HEK293 (cell line): Measurements from ENCODE around the gene FBN2.

Experiments
- CTCF ChIA-PET: fragments of 350-600 bp; formaldehyde crosslinking; extraction: SDS; loops from one replicate; lab custom pipeline; 2021; ENCODE audit warnings: antibody characterized with exemption; lab: Yijun Ruan, JAX
- POLR2A ChIA-PET: fragments of 300-600 bp; formaldehyde crosslinking; extraction: SDS; loops from one replicate; lab custom pipeline; 2020; ENCODE audit warnings: antibody characterized with exemption, inconsistent platforms; lab: Yijun Ruan, JAX
- H3K27ac ChIP-seq: fragments of 200-500 bp; sonication (Bioruptor generic); 2 replicates; pipeline ENCODE4 v1.5.1; 2014; ENCODE audit warnings: low read depth, low read length, control low read depth, inconsistent platforms; ENCODE audit errors: extremely low read depth
- H3K36me3 ChIP-seq, 2 experiments: fragments of 200-500 bp in 1 of 2; sonication (Bioruptor generic) in 1 of 2; 1 replicate in 1 of 2; 2 replicates in 1 of 2; pipeline ENCODE4 v1.5.1; 2014 to 2017; ENCODE audit warnings: inconsistent platforms in 2 of 2, low read length in 2 of 2; ENCODE audit not compliant: control insufficient read depth in 2 of 2, insufficient read depth in 1 of 2
- H3K4me1 ChIP-seq: fragments of 200-500 bp; sonication (Bioruptor generic); 2 replicates; pipeline ENCODE4 v1.5.1; 2014; ENCODE audit warnings: mild to moderate bottlenecking, low read length, inconsistent platforms; ENCODE audit not compliant: control insufficient read depth, insufficient read depth
- H3K4me3 ChIP-seq: 2 replicates; pipeline ENCODE4 v1.5.1; 2011; ENCODE audit warnings: low read depth, mild to moderate bottlenecking, control low read depth, low read length, moderate library complexity
- H3K9me3 ChIP-seq: fragments of 200-500 bp; sonication (Bioruptor generic); 2 replicates; pipeline ENCODE4 v1.5.1; 2014; ENCODE audit warnings: low read depth, low read length, inconsistent platforms; ENCODE audit not compliant: control insufficient read depth, insufficient read depth
- GLI2 ChIP-seq: fragments of 450-650 bp; formaldehyde crosslinking; IDR thresholded peaks from 2 replicates; pipeline ENCODE4; 2017; ENCODE audit warnings: missing biosample characterization, missing genetic modification characterization, low read depth, borderline replicate concordance
- KLF7 ChIP-seq: fragments of 450-650 bp; formaldehyde crosslinking; IDR thresholded peaks from 2 replicates; pipeline ENCODE4 v1.5.1; 2016; ENCODE audit warnings: missing biosample characterization, missing genetic modification characterization, borderline replicate concordance
- WT1 ChIP-seq: fragments of 450-650 bp; formaldehyde crosslinking; IDR thresholded peaks from 2 replicates; pipeline ENCODE4 v1.5.1; 2016; ENCODE audit warnings: missing biosample characterization, missing genetic modification characterization
- ZBTB17 ChIP-seq: fragments of 450-650 bp; formaldehyde crosslinking; IDR thresholded peaks from 2 replicates; pipeline ENCODE4 v1.5.1; 2016; ENCODE audit warnings: missing biosample characterization, missing genetic modification characterization
- ZFP37 ChIP-seq: fragments of 450-650 bp; formaldehyde crosslinking; IDR thresholded peaks from 2 replicates; pipeline ENCODE4 v1.5.1; 2016; ENCODE audit warnings: missing biosample characterization, missing genetic modification characterization
- ZFP41 ChIP-seq: fragments of 450-650 bp; formaldehyde crosslinking; IDR thresholded peaks from 2 replicates; pipeline ENCODE4 v1.5.1; 2016; ENCODE audit warnings: missing biosample characterization, missing genetic modification characterization, borderline replicate concordance
- ZNF510 ChIP-seq: fragments of 450-650 bp; formaldehyde crosslinking; IDR thresholded peaks from 2 replicates; pipeline ENCODE4 v1.5.1; 2018; ENCODE audit warnings: mild to moderate bottlenecking, missing genetic modification characterization, missing biosample characterization; ENCODE audit not compliant: insufficient replicate concordance
- ZNF529 ChIP-seq: fragments of 450-650 bp; formaldehyde crosslinking; IDR thresholded peaks from 2 replicates; pipeline ENCODE4 v1.5.1; 2017; ENCODE audit warnings: missing genetic modification characterization, missing biosample characterization; ENCODE audit not compliant: insufficient replicate concordance
- ZNF548 ChIP-seq: fragments of 450-650 bp; formaldehyde crosslinking; IDR thresholded peaks from 2 replicates; pipeline ENCODE4 v1.5.1; 2016; ENCODE audit warnings: missing biosample characterization, missing genetic modification characterization
- ZNF623 ChIP-seq: fragments of 450-650 bp; formaldehyde crosslinking; IDR thresholded peaks from 2 replicates; pipeline ENCODE4 v1.5.1; 2016; ENCODE audit warnings: missing biosample characterization, missing genetic modification characterization
- ZNF626 ChIP-seq: fragments of 450-650 bp; sonication (Bioruptor Pico); formaldehyde crosslinking; IDR thresholded peaks from 2 replicates; pipeline ENCODE4 v1.5.1; 2018; ENCODE audit warnings: missing biosample characterization, missing genetic modification characterization, inconsistent platforms
- ZSCAN16 ChIP-seq: fragments of 450-650 bp; formaldehyde crosslinking; IDR thresholded peaks from 2 replicates; pipeline ENCODE4 v1.5.1; 2016; ENCODE audit warnings: missing biosample characterization, missing genetic modification characterization
- ZSCAN30 ChIP-seq: fragments of 450-650 bp; IDR thresholded peaks from 2 replicates; pipeline ENCODE4 v1.5.1; 2018; ENCODE audit warnings: missing biosample characterization, mild to moderate bottlenecking, missing genetic modification characterization, moderate library complexity
- TF ChIP-seq, protein P1 (sequence below): fragments of 450-650 bp; formaldehyde crosslinking; IDR thresholded peaks from 2 replicates; pipeline ENCODE4 v1.5.1; 2016; ENCODE audit warnings: missing biosample characterization, missing genetic modification characterization
- TF ChIP-seq, protein P2 (sequence below): fragments of 450-650 bp; formaldehyde crosslinking; IDR thresholded peaks from 2 replicates; pipeline ENCODE4 v1.5.1; 2016; ENCODE audit warnings: missing biosample characterization, missing genetic modification characterization, low read depth
- TF ChIP-seq, protein P3 (sequence below): fragments of 450-650 bp; formaldehyde crosslinking; IDR thresholded peaks from 2 replicates; pipeline ENCODE4 v1.5.1; 2017; ENCODE audit warnings: missing biosample characterization, missing genetic modification characterization
- TF ChIP-seq, protein P4 (sequence below): fragments of 450-650 bp; formaldehyde crosslinking; IDR thresholded peaks from 2 replicates; pipeline ENCODE4 v1.5.1; 2016; ENCODE audit warnings: missing biosample characterization, missing genetic modification characterization, low read depth
- TF ChIP-seq, protein P5 (sequence below): fragments of 450-650 bp; formaldehyde crosslinking; IDR thresholded peaks from 2 replicates; pipeline ENCODE4 v1.5.1; 2017; ENCODE audit warnings: missing biosample characterization, mild to moderate bottlenecking, missing genetic modification characterization, moderate library complexity
- TF ChIP-seq, protein P6 (sequence below): fragments of 450-650 bp; formaldehyde crosslinking; IDR thresholded peaks from 2 replicates; pipeline ENCODE4 v1.5.1; 2016; ENCODE audit warnings: missing biosample characterization, missing genetic modification characterization
- TF ChIP-seq, protein P7 (sequence below): fragments of 450-650 bp; formaldehyde crosslinking; IDR thresholded peaks from 2 replicates; pipeline ENCODE4 v1.5.1; 2016; ENCODE audit warnings: missing biosample characterization, missing genetic modification characterization
- TF ChIP-seq, protein P8 (sequence below): fragments of 450-650 bp; formaldehyde crosslinking; IDR thresholded peaks from 2 replicates; pipeline ENCODE4 v1.5.1; 2016; ENCODE audit warnings: missing biosample characterization, missing genetic modification characterization

FBN2 gene

DNA sequence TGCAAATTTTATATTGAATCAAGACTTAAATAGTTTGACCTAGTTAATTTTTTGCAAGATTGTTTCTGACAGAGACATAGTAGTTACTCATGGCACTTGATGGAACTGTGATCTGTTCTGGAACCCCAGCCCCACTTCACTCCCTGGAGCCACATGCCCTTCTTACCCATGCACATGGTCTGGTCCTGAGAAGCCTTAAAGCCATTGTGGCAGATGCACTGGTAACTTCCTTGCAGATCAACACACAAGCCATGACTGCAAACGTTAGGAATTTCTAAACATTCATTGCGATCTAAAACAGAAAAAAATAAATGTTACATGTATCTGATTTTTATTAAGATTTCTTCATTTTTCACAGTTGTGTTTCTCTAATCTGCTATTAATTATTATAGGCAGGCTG, 233.3 kb downstream of the FBN2 start:
- Histone ChIP-seq H3K36me3 (peaks cover 64 to 75% of the 10 kb centered on the region in 2 experiments), H3K9me3 (no peaks in the 10 kb centered on the region), H3K4me3 (no peak overlapping the region)
- POLR2A ChIA-PET, result no interaction called here
- CTCF ChIA-PET, result interaction anchor here (0.7 kb wide), 1 partner anchor 101 kb away, joined by 3 read pairs; no protein-coding TSS in a partner anchor
- TF ChIP-seq, protein P1, sequence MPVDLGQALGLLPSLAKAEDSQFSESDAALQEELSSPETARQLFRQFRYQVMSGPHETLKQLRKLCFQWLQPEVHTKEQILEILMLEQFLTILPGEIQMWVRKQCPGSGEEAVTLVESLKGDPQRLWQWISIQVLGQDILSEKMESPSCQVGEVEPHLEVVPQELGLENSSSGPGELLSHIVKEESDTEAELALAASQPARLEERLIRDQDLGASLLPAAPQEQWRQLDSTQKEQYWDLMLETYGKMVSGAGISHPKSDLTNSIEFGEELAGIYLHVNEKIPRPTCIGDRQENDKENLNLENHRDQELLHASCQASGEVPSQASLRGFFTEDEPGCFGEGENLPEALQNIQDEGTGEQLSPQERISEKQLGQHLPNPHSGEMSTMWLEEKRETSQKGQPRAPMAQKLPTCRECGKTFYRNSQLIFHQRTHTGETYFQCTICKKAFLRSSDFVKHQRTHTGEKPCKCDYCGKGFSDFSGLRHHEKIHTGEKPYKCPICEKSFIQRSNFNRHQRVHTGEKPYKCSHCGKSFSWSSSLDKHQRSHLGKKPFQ (tag by site-specific recombination), result no peak
- TF ChIP-seq, protein P2, sequence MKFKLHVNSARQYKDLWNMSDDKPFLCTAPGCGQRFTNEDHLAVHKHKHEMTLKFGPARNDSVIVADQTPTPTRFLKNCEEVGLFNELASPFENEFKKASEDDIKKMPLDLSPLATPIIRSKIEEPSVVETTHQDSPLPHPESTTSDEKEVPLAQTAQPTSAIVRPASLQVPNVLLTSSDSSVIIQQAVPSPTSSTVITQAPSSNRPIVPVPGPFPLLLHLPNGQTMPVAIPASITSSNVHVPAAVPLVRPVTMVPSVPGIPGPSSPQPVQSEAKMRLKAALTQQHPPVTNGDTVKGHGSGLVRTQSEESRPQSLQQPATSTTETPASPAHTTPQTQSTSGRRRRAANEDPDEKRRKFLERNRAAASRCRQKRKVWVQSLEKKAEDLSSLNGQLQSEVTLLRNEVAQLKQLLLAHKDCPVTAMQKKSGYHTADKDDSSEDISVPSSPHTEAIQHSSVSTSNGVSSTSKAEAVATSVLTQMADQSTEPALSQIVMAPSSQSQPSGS (tag by site-specific recombination), result no peak
- TF ChIP-seq GLI2, result no peak
- no peak for TF ChIP-seq ZSCAN30
- TF ChIP-seq ZNF529 (tag by site-specific recombination), result no peak
- no peak for TF ChIP-seq KLF7 (tag by site-specific recombination)
- TF ChIP-seq, protein P3, sequence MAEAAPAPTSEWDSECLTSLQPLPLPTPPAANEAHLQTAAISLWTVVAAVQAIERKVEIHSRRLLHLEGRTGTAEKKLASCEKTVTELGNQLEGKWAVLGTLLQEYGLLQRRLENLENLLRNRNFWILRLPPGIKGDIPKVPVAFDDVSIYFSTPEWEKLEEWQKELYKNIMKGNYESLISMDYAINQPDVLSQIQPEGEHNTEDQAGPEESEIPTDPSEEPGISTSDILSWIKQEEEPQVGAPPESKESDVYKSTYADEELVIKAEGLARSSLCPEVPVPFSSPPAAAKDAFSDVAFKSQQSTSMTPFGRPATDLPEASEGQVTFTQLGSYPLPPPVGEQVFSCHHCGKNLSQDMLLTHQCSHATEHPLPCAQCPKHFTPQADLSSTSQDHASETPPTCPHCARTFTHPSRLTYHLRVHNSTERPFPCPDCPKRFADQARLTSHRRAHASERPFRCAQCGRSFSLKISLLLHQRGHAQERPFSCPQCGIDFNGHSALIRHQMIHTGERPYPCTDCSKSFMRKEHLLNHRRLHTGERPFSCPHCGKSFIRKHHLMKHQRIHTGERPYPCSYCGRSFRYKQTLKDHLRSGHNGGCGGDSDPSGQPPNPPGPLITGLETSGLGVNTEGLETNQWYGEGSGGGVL (tag by site-specific recombination), result no peak
- TF ChIP-seq, protein P4, sequence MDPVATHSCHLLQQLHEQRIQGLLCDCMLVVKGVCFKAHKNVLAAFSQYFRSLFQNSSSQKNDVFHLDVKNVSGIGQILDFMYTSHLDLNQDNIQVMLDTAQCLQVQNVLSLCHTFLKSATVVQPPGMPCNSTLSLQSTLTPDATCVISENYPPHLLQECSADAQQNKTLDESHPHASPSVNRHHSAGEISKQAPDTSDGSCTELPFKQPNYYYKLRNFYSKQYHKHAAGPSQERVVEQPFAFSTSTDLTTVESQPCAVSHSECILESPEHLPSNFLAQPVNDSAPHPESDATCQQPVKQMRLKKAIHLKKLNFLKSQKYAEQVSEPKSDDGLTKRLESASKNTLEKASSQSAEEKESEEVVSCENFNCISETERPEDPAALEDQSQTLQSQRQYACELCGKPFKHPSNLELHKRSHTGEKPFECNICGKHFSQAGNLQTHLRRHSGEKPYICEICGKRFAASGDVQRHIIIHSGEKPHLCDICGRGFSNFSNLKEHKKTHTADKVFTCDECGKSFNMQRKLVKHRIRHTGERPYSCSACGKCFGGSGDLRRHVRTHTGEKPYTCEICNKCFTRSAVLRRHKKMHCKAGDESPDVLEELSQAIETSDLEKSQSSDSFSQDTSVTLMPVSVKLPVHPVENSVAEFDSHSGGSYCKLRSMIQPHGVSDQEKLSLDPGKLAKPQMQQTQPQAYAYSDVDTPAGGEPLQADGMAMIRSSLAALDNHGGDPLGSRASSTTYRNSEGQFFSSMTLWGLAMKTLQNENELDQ (tag by site-specific recombination), result no peak
- TF ChIP-seq, protein P5, sequence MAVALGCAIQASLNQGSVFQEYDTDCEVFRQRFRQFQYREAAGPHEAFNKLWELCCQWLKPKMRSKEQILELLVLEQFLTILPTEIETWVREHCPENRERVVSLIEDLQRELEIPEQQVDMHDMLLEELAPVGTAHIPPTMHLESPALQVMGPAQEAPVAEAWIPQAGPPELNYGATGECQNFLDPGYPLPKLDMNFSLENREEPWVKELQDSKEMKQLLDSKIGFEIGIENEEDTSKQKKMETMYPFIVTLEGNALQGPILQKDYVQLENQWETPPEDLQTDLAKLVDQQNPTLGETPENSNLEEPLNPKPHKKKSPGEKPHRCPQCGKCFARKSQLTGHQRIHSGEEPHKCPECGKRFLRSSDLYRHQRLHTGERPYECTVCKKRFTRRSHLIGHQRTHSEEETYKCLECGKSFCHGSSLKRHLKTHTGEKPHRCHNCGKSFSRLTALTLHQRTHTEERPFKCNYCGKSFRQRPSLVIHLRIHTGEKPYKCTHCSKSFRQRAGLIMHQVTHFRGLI (tag by site-specific recombination), result no peak
- TF ChIP-seq, protein P6, sequence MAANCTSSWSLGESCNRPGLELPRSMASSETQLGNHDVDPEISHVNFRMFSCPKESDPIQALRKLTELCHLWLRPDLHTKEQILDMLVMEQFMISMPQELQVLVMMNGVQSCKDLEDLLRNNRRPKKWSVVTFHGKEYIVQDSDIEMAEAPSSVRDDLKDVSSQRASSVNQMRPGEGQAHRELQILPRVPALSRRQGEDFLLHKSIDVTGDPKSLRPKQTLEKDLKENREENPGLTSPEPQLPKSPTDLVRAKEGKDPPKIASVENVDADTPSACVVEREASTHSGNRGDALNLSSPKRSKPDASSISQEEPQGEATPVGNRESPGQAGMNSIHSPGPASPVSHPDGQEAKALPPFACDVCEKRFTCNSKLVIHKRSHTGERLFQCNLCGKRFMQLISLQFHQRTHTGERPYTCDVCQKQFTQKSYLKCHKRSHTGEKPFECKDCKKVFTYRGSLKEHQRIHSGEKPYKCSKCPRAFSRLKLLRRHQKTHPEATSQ, result no peak
- TF ChIP-seq, all 188 proteins: peak for 0
- Histone ChIP-seq H3K27ac (no peak overlapping the region), H3K4me1 (no peaks in the 10 kb centered on the region)

DNA sequence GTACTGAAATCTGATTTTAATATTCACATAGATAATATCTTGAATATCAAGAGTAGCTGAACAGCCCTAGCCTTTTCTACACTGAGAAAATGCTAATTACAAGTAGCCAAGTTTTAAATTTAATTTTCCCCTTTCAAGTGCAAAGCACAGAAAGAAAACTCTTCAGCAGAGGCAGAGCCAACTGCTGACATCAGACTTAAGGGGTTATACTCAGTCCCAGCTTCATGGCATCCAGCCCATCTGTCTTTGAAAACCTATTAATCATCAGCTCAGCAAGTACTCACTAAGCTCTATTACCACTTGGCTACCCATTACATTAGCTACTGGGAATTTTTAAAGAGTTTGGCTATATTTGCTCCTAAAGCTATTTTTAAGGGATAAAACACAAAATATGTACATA, 234.0 kb downstream of the FBN2 start:
- H3K9me3 ChIP-seq, result no peaks in the 10 kb centered on the region
- no peaks in the 10 kb centered on the region for H3K4me1 ChIP-seq
- TF ChIP-seq WT1 (tag by site-specific recombination) (no peak), ZNF623 (no peak), ZFP41 (tag by site-specific recombination) (no peak), ZNF626 (tag by site-specific recombination) (no peak), ZNF548 (tag by site-specific recombination) (no peak), ZNF510 (tag by site-specific recombination) (no peak), ZBTB17 (tag by site-specific recombination) (no peak), ZFP37 (tag by site-specific recombination) (no peak), ZSCAN16 (no peak)
- TF ChIP-seq, protein P7, sequence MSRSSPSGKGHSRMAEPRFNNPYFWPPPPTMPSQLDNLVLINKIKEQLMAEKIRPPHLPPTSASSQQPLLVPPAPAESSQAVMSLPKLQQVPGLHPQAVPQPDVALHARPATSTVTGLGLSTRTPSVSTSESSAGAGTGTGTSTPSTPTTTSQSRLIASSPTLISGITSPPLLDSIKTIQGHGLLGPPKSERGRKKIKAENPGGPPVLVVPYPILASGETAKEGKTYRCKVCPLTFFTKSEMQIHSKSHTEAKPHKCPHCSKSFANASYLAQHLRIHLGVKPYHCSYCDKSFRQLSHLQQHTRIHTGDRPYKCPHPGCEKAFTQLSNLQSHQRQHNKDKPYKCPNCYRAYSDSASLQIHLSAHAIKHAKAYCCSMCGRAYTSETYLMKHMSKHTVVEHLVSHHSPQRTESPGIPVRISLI (tag by site-specific recombination), result no peak
- TF ChIP-seq, protein P8, sequence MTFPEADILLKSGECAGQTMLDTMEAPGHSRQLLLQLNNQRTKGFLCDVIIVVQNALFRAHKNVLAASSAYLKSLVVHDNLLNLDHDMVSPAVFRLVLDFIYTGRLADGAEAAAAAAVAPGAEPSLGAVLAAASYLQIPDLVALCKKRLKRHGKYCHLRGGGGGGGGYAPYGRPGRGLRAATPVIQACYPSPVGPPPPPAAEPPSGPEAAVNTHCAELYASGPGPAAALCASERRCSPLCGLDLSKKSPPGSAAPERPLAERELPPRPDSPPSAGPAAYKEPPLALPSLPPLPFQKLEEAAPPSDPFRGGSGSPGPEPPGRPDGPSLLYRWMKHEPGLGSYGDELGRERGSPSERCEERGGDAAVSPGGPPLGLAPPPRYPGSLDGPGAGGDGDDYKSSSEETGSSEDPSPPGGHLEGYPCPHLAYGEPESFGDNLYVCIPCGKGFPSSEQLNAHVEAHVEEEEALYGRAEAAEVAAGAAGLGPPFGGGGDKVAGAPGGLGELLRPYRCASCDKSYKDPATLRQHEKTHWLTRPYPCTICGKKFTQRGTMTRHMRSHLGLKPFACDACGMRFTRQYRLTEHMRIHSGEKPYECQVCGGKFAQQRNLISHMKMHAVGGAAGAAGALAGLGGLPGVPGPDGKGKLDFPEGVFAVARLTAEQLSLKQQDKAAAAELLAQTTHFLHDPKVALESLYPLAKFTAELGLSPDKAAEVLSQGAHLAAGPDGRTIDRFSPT (tag by site-specific recombination), result no peak
- H3K4me3 ChIP-seq, result no peak overlapping the region
- POLR2A ChIA-PET, result no interaction called here
- H3K36me3 ChIP-seq, result peaks cover 57 to 74% of the 10 kb centered on the region in 2 experiments
- CTCF ChIA-PET, result interaction anchor here (0.7 kb wide), 1 partner anchor 652 kb away, joined by 3 read pairs; no protein-coding TSS in a partner anchor
- no peak overlapping the region for H3K27ac ChIP-seq
